HG03060 (cell line): Measurements from ENCODE around the gene EMD.
A peak's percentile ranks its signal among the peaks of the same experiment; 100 is the strongest.
"Not testable (repeated sequence)": the region's sequence is repeated elsewhere in the genome, so short reads cannot be mapped to it uniquely, and the experiment has no call there.

ENCODE experiments used
- ATAC-seq: cut with Tn5 transposase; IDR thresholded peaks from one replicate; pipeline ENCODE4 v1.9.1; 2021; ENCODE audit warnings: low read depth, moderate number of reproducible peaks; ENCODE audit not compliant: unreplicated experiment

EMD gene

GRCh38 chrX:154389812-154390747, 11.0 kb downstream of the EMD start:
- peak; percentile 37 for ATAC-seq

- not testable (repeated sequence) for ATAC-seq
Observed at GRCh38 chrX:154396363-154396762, 17.3 kb downstream of the EMD start.

- peak; percentile 17 for ATAC-seq
Observed at GRCh38 chrX:154396973-154397887, 18.1 kb downstream of the EMD start.

- ATAC-seq: peak; percentile 80
Observed at GRCh38 chrX:154397888-154398667, 19.0 kb downstream of the EMD start, which contains the start of gene RPL10. TSS of gene RPL10 (plus strand) at chrX:154398377. CDS start at chrX:154398520, 143 bp downstream.

GRCh38 chrX:154398668-154399526, 19.8 kb downstream of the EMD start:
- no peak for ATAC-seq

- ATAC-seq: no peak
Observed at GRCh38 chrX:154399527-154400368, 20.7 kb downstream of the EMD start.

- ATAC-seq: not testable (repeated sequence)
Observed at GRCh38 chrX:154400369-154400817, 21.3 kb downstream of the EMD start.

- ATAC-seq: no peak
Observed at GRCh38 chrX:154401045-154401799, 22.1 kb downstream of the EMD start.

GRCh38 chrX:154401918-154402621, 23.0 kb downstream of the EMD start:
- ATAC-seq: no peak

GRCh38 chrX:154402622-154403127, 23.6 kb downstream of the EMD start:
- ATAC-seq: no peak

GRCh38 chrX:154403192-154403591, 24.1 kb downstream of the EMD start:
- ATAC-seq: no peak

- no peak for ATAC-seq
Observed at GRCh38 chrX:154403858-154404257, 24.8 kb downstream of the EMD start.

GRCh38 chrX:154404625-154405192, 25.6 kb downstream of the EMD start:
- ATAC-seq: no peak

GRCh38 chrX:154408659-154409221, 29.6 kb downstream of the EMD start:
- ATAC-seq: no peak

GRCh38 chrX:154409222-154409871, 30.3 kb downstream of the EMD start, which contains the start of gene DNASE1L1:
TSS of gene DNASE1L1 (minus strand) at chrX:154409254. CDS start at chrX:154405568, 3,686 bp downstream.
- ATAC-seq: no peak

GRCh38 chrX:154411981-154412340, 32.9 kb downstream of the EMD start:
- ATAC-seq: no peak
